Endodermal cell (in vitro differentiated cells): Measurements from ENCODE around the gene MMRN2. TPM values are rescaled to one million over a fixed set of nuclear protein-coding genes. Genes with fewer than 3 reads are reported as not detected.
"Not testable (repeated sequence)": the region's sequence is repeated elsewhere in the genome, so short reads cannot be mapped to it uniquely, and the experiment has no call there.

Experiments used
- DNase-seq: peaks from one replicate; pipeline ENCODE4 v3.0.0-alpha.2; 2017
- H3K27ac ChIP-seq: 2 replicates; pipeline ENCODE4 v1.5.1; 2013; ENCODE audit warnings: mild to moderate bottlenecking, low read depth, low read length, moderate library complexity
- H3K27me3 ChIP-seq: 2 replicates; pipeline ENCODE4 v1.6.1; 2013; ENCODE audit warnings: mild to moderate bottlenecking, low read length, moderate library complexity; ENCODE audit not compliant: insufficient read depth, control insufficient read depth, poor library complexity, severe bottlenecking
- H3K36me3 ChIP-seq: 2 replicates; pipeline ENCODE4 v1.7.0; 2013; ENCODE audit warnings: mild to moderate bottlenecking, low read length, moderate library complexity; ENCODE audit not compliant: control insufficient read depth, insufficient read depth
- H3K4me1 ChIP-seq: one replicate; pipeline ENCODE4 v1.7.0; 2013; ENCODE audit warnings: low read length; ENCODE audit not compliant: control insufficient read depth, insufficient read depth
- H3K4me3 ChIP-seq: 2 replicates; pipeline ENCODE4 v1.5.1; 2013; ENCODE audit warnings: mild to moderate bottlenecking, low read length, moderate library complexity
- H3K9ac ChIP-seq: 2 replicates; pipeline ENCODE4 v1.6.1; 2013; ENCODE audit warnings: mild to moderate bottlenecking, low read length, moderate library complexity; ENCODE audit not compliant: poor library complexity, severe bottlenecking; ENCODE audit errors: extremely low read depth
- H3K9me3 ChIP-seq: 2 replicates; pipeline ENCODE4 v1.6.1; 2013; ENCODE audit warnings: mild to moderate bottlenecking, low read length, moderate library complexity; ENCODE audit not compliant: control insufficient read depth
- H3K27ac Mint-ChIP-seq: 2 replicates; pipeline ENCODE4 v1.8.0; 2020; ENCODE audit warnings: mixed read lengths
- H3K27me3 Mint-ChIP-seq: 2 replicates; pipeline ENCODE4 v1.8.0; 2021; ENCODE audit warnings: mild to moderate bottlenecking, mixed read lengths; ENCODE audit not compliant: insufficient read depth
- H3K36me3 Mint-ChIP-seq: 2 replicates; pipeline ENCODE4 v1.8.0; 2020; ENCODE audit warnings: low read depth, mixed read lengths
- H3K4me1 Mint-ChIP-seq: 2 replicates; pipeline ENCODE4 v1.8.0; 2020; ENCODE audit warnings: mixed read lengths
- H3K4me3 Mint-ChIP-seq: 2 replicates; pipeline ENCODE4 v1.8.0; 2020; ENCODE audit warnings: mild to moderate bottlenecking, moderate library complexity, mixed read lengths
- H3K9me3 Mint-ChIP-seq: 2 replicates; pipeline ENCODE4 v1.8.0; 2020; ENCODE audit warnings: mild to moderate bottlenecking, mixed read lengths
- WGBS, 2 experiments: methylation state at CpG; one replicate each; pipeline versions ENCODE4 v1.1.5 to v1.1.7; 2013; ENCODE audit warnings: missing lambda C conversion rate in 2 of 2, mixed read lengths in 1 of 2; ENCODE audit not compliant: insufficient coverage in 1 of 2, insufficient read length in 1 of 2; 5-methylcytosine and 5-hydroxymethylcytosine counted together
- total RNA-seq, 2 donors: library from RNA; stranded (reverse); fragmentation: NEBNext Ultra II Directional in 1 of 2; extraction: Animal tissue kit (Norgen Biotek cat#: 25700) in 1 of 2; gene quantifications; 2 replicates in 1 of 2; 3 replicates in 1 of 2; pipeline ENCODE4 v1.2.1, GENCODE V29; 2021
- TF ChIP-seq, protein P1 (sequence below): fragments of 200-600 bp; sonication (generic); conservative IDR thresholded peaks from 2 replicates; pipeline ENCODE4 v1.5.0; 2021; ENCODE audit warnings: antibody characterized with exemption, mild to moderate bottlenecking

The MMRN2 gene
- total RNA-seq, 2 donors from 2014 or later: 1.00 to 1.3 TPM

DNA sequence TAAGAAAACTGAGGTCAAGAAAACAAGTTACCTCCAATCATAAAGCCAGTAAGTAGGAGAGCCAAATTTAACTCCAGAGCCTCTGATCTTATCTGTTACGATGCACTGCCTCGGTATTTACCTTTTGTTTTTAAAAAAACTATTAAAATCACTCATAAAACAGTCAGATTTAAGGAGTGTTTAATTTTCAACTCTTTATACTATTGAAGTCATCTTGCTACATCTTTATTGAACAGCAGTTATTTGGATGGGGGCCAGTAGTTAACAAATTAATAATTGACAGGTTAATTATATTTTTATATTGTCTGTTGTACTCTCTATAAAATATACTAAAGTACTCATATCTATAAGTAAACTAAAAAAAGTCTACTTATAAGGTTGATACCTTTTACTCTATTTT is 35.5 kb upstream of the MMRN2 start:
- H3K27ac Mint-ChIP-seq: no peak overlapping the region
- TF ChIP-seq, protein P1, sequence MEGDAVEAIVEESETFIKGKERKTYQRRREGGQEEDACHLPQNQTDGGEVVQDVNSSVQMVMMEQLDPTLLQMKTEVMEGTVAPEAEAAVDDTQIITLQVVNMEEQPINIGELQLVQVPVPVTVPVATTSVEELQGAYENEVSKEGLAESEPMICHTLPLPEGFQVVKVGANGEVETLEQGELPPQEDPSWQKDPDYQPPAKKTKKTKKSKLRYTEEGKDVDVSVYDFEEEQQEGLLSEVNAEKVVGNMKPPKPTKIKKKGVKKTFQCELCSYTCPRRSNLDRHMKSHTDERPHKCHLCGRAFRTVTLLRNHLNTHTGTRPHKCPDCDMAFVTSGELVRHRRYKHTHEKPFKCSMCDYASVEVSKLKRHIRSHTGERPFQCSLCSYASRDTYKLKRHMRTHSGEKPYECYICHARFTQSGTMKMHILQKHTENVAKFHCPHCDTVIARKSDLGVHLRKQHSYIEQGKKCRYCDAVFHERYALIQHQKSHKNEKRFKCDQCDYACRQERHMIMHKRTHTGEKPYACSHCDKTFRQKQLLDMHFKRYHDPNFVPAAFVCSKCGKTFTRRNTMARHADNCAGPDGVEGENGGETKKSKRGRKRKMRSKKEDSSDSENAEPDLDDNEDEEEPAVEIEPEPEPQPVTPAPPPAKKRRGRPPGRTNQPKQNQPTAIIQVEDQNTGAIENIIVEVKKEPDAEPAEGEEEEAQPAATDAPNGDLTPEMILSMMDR: no peak

DNA sequence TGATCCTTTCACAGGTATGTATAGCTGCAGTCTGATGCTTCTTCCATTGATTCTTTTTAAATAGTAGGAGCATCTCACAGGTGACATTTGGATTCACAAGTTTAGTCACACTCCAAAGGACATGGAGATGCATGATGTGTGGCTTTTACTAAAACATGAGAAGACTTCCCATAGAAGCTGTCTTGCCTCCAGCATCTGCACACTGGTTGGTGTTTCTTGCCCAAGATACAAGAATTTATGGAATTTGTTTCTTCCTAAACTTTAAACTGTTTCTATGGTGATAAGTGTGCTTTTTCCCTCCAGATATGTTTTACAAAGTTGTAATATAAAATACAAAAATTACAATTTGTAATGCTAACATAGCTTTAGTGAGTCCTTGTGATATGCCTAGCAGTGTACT is 35.0 kb upstream of the MMRN2 start:
- DNase-seq: no peak
- Mint-ChIP-seq H3K4me3 (no peak overlapping the region), H3K4me1 (no peaks in the 10 kb centered on the region), H3K27me3 (no peaks in the 10 kb centered on the region), H3K36me3 (no peaks in the 10 kb centered on the region), H3K27ac (no peak overlapping the region), H3K9me3 (no peaks in the 10 kb centered on the region)
- Histone ChIP-seq H3K36me3 (no peaks in the 10 kb centered on the region), H3K9ac (no peak overlapping the region), H3K4me3 (no peak overlapping the region), H3K4me1 (no peaks in the 10 kb centered on the region), H3K27me3 (peaks cover 5% of the 10 kb centered on the region), H3K27ac (no peak overlapping the region), H3K9me3 (no peaks in the 10 kb centered on the region)
- TF ChIP-seq, protein P1: no peak

More for the DNA sequence above, 35.5 kb upstream of the MMRN2 start:
- Mint-ChIP-seq H3K27me3 (no peaks in the 10 kb centered on the region), H3K36me3 (no peaks in the 10 kb centered on the region), H3K9me3 (no peaks in the 10 kb centered on the region), H3K4me1 (no peaks in the 10 kb centered on the region), H3K4me3 (no peak overlapping the region)
- no peak overlapping the region for H3K9ac ChIP-seq
- H3K4me1 ChIP-seq: no peaks in the 10 kb centered on the region
- no peaks in the 10 kb centered on the region for H3K36me3 ChIP-seq
- no peak for DNase-seq
- H3K9me3 ChIP-seq: no peaks in the 10 kb centered on the region
- no peak overlapping the region for H3K4me3 ChIP-seq
- peaks cover 5% of the 10 kb centered on the region for H3K27me3 ChIP-seq
- WGBS, 2 experiments: 85% methylated on average over 2 of the region's 2 CpGs; no CpG with 5 or more reads in 1 of the 2 experiments
- no peak overlapping the region for H3K27ac ChIP-seq

DNA sequence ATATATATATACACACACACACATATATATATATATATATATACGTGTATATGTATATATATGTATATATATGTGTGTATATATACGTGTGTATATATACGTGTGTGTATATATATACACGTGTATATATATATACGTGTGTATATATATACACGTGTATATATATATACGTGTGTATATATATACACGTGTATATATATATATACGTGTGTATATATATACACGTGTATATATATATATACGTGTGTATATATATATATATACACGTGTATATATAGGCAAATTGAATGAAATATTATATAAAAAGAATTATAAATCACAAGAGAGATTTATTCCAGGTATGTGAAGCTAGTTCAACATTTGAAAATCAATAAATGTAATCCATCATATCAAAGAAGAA is 33.9 kb upstream of the MMRN2 start:
- H3K27ac ChIP-seq, H3K4me3 Mint-ChIP-seq, H3K27me3 Mint-ChIP-seq, H3K27ac Mint-ChIP-seq, H3K9ac ChIP-seq, DNase-seq, H3K4me1 ChIP-seq, H3K9me3 Mint-ChIP-seq, H3K4me3 ChIP-seq, H3K27me3 ChIP-seq, H3K4me1 Mint-ChIP-seq, H3K36me3 ChIP-seq, H3K9me3 ChIP-seq, H3K36me3 Mint-ChIP-seq: not testable (repeated sequence)
- WGBS, 2 experiments: no CpG with 5 or more reads among the region's 12 CpGs

DNA sequence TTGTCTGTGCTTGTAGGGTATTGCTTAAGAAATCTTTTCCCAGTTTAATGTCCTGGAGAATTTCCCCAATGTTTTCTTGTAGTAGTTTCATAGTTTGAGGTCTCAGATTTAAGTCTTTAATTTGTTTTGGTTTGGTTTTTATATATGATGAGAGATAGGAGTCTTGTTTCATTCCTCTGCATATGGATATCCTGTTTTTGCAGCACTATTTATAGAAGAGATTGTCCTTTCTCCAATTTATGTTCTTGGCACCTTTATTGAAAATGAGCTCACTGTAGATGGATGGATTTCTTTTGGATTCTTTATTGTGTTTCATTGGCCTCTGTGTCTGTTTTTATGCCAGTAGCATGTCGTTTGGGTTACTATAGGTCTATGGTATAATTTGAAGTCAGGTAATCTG is 31.1 kb upstream of the MMRN2 start:
- Histone ChIP-seq H3K9me3 (no peaks in the 10 kb centered on the region), H3K27ac (no peak overlapping the region), H3K4me3 (no peak overlapping the region), H3K36me3 (no peaks in the 10 kb centered on the region), H3K9ac (no peak overlapping the region), H3K27me3 (peaks cover 5% of the 10 kb centered on the region), H3K4me1 (no peaks in the 10 kb centered on the region)
- Mint-ChIP-seq H3K27ac (no peak overlapping the region), H3K4me1 (peaks cover 3% of the 10 kb centered on the region), H3K27me3 (no peaks in the 10 kb centered on the region), H3K36me3 (no peaks in the 10 kb centered on the region), H3K4me3 (no peak overlapping the region), H3K9me3 (no peaks in the 10 kb centered on the region)
- WGBS, 2 experiments: 86% methylated on average over 1 of the region's 1 CpG; no CpG with 5 or more reads in 1 of the 2 experiments
- TF ChIP-seq, protein P1: no peak
- no peak for DNase-seq

DNA sequence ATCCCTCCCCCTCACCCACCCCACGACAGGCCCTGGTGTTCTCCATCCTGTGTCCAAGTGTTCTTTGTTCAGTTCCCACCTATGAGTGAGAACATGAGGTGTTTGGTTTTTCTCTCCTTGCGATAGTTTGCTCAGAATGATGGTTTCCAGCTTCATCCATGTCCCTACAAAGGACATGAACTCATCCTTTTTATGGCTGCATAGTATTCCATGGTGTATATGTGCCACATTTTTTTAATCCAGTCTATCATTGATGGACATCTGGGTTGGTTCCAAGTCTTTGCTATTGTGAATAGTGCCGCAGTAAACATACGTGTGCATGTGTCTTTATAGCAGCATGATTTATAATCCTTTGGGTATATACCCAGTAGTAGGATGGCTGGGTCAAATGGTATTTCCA is 27.1 kb upstream of the MMRN2 start:
- H3K9me3 ChIP-seq, H3K9me3 Mint-ChIP-seq, H3K27ac Mint-ChIP-seq: not testable (repeated sequence)

More for the DNA sequence above, 27.1 kb upstream of the MMRN2 start:
- H3K36me3 ChIP-seq, H3K27me3 Mint-ChIP-seq, H3K27ac ChIP-seq, H3K27me3 ChIP-seq, H3K36me3 Mint-ChIP-seq, DNase-seq, H3K4me1 ChIP-seq, H3K9ac ChIP-seq, H3K4me3 Mint-ChIP-seq, H3K4me3 ChIP-seq: not testable (repeated sequence)
- 97% methylated on average over 3 of the region's 4 CpGs; no CpG with 5 or more reads in 1 of the 2 experiments for WGBS, 2 experiments
- H3K4me1 Mint-ChIP-seq: peaks cover 23% of the 10 kb centered on the region
